HCEC 1CT (cell line): ENCODE data around the gene OR9A2.
"Not testable (repeated sequence)": the region's sequence is repeated elsewhere in the genome, so short reads cannot be mapped to it uniquely, and the experiment has no call there.

ENCODE experiments used
- DNase-seq: peaks from one replicate; pipeline ENCODE4 v3.0.0-alpha.2; 2017

OR9A2 gene

DNA sequence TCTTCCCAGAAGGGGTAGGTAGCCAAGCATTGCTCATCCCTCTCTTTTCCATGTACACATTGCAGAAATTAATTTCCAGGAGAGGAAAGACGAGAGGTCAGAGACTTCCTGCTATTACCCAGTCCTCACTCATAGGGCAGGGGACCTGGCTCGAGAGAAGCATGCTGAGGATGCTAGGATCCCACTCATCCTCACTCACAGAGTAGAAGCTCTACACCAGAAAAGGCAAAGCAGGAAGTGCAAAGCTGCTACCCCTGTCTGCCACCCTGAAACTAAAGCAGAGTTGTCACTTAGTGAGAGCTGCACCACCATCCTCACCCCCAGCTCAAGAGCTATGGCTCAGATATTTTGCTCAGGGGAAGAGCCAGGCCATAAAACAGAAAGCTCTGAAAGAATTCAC is 9.9 kb downstream of the OR9A2 start:
- no peak for DNase-seq

DNA sequence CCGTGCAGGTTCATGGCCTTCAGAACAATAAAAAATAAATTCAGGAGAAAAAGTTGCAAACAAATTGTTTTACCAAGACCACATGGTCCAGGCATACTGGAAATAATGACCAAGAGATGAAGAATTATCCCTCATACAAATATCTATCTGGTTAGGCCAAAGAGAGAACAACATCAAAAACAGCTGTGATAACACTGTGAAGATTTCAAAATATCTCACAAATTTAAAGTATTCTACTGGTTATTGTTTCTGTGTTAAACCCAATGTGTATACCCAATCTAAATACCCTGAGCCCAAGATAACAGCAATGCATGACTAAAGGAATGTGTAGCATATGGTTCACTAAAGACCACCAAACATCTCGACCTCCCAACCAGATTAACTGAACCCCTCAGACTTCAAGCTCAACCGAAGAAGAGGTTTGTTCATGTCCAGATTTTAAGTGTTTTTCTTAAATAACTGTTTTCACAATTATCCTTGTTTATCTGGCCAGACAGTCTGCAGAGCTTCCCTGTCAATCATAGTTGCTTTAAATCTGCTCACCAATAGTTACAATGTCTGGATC is 10.9 kb downstream of the OR9A2 start:
- peak; percentile 9 for DNase-seq

DNA sequence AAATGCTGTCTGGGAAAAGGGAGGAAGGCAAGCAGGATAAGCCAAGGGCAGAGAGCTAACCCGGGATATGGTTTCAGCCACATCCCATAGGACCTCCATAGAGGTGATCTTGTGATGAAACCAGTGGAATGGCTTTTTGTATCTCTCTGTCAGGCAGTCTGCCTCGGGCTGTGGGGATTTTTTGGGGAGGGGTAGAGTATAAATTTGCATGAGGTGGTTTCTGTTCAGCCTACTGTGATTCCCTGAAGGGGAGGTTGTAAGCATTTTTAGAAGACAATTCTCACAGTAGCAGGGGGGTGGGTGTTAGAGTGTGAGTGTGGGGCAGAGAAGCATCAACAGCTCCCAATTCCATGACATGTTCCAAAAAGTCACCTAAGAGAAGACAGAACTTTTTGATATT is 11.8 kb downstream of the OR9A2 start:
- DNase-seq, result no peak

DNA sequence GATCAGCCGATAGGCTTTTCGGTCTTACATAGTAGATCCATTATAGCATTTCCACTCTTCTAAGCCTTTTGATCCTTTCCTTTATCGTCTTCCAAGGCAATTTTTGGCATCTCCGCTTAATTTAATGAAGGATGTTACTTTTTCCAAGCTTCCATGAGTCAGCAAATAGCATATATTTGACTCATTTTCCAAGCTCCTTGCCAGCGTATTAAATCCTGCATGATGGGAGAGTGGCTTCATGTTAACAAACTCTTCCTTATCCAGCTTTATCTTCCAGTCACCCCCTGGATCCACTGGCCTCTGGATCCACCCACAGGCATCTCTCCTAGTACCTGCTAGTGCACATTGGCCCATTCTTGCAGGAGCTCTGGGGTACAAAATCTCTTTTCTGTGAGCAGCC is 13.0 kb downstream of the OR9A2 start:
- peak; percentile 79 for DNase-seq

DNA sequence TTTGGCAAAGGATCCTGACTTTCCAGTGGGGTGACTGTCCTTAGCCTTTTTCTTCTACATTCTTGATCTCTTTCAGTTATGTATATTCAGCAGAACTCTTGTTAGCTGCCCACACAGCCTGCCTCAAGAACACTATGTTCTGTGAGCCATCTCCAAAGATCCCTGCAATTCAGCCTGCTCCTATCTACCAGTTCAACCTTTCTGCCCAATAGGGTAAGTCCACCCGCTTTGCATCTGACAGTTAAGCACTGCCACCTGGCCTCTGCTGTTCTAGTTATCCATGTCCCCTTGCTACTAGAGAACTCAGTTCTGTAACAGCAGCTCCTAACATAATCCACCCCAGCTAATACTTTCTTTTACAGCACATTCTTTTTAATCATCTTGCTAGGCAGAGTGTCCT is 13.5 kb downstream of the OR9A2 start:
- DNase-seq, result peak; percentile 20

DNA sequence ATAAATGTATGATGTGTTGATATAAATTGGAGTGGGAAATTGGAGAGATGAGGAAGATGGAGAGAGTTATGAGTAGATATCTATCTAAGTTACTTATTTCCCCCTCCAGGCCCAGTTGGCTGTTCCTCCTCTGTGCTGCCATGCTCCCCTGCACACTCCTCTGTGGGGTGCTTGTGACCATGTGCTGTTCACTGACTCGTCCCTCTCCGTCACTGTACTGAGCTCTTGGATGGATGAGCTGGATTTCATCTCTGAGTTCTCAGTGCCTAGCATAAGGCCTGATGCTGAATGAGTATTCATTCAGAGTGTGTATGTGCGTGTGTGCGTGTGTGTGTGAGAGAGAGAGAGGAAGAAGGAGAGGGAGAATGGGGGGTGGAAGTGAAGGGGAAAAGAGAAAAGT is 14.5 kb downstream of the OR9A2 start:
- no peak for DNase-seq

DNA sequence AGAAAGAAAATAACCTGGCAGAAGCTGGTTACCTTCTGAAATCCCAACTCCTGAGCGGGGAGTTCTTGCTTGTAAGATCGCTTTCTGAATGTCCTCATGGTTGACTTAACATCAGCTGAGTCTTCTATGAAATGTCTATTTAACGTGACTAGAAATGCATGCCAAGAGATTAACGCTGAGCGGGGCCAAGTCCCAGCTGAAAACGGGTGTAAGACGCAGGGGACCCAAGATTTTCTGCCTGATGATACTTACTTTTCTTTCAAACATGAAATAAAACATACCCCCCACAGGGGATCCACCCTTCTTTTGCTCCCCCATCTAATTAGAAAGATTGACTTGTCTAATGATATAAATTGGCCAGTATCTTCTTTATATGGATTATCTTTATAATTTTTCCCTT is 14.9 kb downstream of the OR9A2 start:
- DNase-seq, result no peak

DNA sequence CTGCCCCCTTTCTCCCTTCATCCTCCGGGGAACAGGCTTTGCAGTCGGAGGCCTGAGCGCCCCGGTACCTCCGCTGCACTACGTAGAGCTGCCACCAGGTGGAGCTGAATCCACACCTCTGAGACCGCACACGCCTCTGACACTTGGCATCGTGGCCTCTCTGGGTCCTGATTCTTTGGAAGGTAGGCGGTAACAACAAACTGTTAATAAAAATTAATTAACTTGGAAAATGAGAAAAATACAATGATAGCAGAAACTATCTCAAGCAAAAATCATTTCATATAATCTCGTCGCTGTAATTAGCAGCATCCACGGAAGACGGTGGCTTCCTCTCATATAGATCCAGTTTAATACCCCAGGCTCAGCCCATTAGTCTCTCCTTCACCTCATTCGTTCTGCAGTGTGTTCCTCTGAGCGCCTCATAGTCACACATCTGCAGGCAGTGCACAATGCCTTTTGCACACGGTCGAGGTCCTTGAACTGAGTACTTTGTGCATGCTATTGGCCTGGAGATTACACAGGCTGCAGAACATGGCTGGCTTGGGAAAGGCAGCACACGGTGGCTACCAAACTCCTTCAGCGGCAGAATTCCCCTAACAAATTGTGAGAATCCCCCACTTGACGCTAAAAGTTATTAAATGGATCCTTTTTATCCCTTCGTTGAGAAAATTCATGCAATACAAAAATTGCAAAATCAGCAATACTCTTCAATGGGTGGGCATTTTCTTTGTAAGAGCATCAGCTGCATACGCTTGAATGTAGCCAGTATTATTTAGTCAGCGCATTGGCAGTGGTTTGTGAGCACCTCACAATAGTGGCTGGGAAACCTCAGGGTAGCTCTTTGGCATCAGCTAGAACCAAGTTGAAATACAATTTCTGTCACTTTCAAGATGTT is 18.7 kb downstream of the OR9A2 start:
- peak; percentile 52 for DNase-seq

DNA sequence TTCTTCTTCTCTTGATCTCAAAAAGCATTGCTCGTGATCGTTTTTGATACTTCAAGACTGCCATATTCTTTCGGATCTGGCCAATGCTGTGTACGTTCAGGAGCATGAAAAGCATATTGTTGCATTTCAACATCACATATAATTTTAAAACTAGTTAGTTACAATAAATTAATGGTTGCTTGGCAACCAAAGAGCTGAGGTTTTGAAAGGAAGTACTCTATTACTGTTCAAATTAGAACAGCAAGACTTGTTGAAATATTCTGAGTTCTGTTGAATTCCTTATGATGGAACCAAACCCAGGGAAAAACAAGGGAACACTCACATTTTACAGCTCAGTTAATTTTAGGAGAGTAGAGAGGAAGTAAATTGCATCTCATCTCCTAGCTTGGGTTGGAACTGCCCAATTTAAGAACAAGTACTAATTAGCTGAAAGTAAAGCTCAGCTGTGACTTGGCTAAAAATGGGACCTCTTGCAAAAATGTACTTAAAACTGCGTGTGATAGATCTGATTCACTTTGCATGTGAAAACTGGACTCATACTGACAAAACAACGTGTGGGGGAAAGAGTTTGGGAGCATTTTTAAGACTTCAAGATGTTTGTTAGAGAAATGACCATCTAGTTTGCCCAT is 21.2 kb downstream of the OR9A2 start:
- DNase-seq, result no peak

DNA sequence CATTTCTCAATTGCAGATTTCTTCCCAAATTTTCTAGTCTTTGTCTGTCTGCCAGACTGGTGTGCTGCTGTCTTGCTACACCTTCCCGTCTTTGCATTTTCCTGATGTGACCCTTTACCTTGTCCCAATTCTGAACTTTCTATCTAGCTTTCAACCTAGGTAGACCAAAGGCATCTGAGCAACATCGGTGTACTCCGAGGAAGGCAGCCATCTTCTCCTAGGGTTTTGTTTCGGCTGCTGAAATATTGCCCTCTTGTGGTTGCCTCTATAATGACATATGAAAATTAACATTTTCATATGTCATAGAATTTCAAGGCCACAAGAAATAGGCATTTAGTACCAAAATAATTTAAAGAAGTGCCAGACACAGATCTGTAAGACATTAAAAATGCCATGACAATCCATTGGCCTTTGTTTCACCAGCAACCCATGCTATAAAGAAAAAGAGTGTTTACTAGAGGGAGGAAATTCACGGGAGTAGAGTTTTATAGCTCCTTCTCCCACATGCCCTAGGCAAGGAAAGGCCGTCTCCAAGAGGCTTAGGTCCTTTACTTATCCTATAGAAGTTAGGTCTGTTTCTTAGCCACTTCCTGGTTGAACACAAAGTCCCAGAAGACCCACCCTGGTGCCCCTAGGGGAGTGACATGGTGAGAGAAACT is 23.4 kb downstream of the OR9A2 start:
- peak; percentile 56 for DNase-seq

DNA sequence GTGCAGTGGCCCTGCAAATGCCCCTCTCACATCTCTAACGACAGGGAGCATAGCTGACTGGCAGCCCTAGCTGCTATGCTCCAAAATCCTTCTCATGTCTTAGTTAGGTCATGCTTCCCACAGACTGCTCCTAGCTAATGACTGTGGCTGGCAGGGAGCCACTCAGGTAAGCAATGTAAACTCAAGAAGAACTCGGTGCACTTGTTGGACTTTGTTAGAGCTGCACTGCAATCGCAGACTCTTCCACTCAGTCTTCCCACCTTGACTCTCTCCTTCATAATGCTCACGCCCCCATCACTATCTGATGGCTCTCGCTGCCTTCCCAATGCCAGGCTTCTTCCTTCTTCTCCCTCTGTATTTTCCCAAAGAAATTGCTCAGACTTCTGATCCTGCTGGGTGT is 24.0 kb downstream of the OR9A2 start:
- no peak for DNase-seq

DNA sequence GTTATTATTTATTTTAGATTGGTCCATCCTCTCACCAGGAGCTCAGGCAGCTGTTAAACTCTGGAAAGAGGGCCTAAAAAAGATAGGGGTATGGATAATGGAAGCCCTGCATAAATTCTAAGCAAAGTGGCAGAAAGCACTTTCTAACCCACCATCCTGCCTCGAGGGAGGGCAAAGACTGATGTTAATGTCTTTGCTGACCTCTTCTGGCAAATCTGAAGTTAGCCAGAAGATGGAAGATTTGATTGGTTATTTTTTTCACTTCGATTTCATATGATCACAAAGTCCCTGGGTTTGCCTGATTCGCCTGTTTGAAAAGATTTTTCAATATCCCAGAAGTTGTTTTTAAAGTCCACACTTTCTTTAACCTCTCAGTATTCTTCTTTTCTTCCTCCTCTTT is 24.8 kb downstream of the OR9A2 start:
- DNase-seq, result peak; percentile 28

DNA sequence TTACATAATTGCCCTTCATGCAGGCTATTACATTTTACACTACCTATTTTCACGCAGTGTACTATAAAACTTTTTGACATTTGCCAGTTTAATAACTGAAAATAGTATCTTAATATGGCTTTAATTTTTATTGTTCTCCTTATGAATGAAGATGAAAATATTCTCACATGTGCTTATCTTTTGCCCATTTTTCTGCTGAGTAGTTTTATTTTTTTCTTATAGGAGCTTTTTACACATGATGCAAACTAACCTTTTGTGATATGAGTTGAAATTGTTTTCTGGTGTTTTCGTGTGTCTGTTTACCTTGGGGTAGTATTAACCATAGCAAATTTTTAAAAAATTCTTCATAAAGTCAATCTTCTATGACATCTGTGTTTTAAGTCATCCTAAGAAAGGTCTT is 26.3 kb downstream of the OR9A2 start:
- DNase-seq, result no peak

DNA sequence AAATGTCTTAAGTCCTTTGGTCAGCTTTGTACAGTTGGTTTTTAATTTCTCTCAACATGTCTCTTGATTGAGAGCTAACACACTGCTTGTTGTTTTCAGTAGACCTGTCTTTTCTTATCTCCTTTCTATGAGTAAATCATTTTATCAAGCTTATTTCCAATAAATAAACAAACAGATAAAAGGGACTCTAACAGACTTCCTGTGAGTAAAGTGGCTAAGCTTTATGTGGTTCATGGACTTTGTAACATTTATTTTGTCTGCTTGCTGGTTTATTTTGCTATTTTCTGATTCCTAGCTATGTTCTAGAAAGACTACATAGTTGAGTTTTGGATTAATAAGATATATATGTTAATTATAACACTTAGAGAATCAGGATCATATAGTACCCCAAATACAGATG is 27.1 kb downstream of the OR9A2 start:
- DNase-seq, result no peak

DNA sequence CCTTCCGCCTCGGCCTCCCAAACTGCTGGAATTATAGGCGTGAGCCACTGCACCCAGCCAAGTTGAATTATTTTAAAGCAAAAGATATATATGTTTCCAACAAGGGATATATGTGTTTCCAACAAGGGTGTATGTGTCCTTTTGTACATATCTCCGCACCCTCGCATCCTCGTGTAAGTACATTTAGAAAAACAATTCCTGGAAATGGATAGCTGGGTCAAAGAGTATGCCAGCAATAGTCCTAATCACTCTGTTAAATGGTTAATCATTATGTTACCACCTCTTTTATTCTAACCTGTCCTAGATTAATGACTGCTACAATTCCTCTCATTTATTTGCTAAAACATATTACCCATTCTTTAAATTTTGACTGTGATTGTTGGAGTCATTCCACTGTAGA is 28.0 kb downstream of the OR9A2 start:
- DNase-seq, result no peak

DNA sequence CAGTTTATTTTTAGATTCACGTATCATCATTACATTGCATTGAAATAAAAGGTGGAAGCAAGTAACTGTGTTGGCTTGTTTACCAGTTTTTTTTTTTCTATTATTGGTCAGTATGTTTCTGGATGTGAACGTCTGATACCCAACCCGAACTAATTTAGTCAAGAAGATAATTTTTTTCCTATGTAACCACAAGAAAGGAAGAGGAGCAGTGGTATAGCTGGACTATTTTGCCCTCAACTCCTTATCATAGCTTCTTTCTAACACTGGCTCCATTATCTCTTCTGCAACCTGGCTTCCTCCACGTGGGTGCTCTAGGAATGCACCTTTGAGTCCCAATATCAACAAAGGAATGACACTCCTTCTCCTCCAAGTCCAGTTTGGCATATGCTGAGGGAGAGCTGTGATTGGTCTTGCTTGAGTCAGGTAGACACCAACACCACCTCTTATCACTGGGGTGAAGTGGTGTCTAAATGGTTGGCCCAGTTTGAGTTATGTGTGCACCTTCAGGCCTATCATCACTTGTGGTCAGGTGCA is 29.4 kb downstream of the OR9A2 start:
- no peak for DNase-seq

DNA sequence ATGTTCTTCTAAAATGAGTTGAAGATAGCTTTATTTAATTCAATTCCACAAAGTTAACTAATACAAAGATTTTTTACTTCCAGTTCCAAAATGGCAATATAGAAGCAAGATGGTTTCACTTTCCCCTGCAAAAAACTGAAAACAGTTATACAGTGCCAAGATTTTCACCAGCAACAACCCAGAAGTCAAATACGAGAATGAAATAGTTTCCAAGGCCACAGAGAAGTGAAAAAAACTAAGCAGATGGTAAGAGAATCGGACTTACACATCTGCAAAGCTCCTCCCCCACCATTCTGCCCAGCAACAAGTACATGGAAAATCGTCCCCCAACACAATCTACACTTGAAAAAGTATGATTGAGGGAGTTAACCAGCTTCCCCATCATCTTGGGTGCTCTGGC is 34.5 kb downstream of the OR9A2 start:
- DNase-seq, result no peak

DNA sequence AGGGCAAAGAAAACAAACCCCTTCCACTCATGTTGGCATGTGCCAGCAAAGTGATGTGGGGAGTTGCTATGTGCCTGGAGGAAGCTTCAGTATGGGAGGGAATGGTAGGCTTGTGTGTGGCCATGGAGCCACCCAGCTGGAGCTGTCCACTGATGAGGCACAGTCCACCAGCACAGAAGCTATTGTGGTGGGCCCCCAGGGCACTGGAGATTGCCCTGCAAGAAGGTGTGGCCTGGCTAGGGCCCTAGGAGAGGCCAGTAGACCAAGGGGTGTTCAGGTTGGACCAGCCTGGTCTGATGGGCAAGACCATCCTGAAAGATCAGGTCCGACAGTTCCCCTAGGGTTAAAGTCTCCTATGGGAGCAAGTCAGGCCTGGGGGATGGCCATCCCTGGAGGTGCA is 42.6 kb downstream of the OR9A2 start:
- no peak for DNase-seq

DNA sequence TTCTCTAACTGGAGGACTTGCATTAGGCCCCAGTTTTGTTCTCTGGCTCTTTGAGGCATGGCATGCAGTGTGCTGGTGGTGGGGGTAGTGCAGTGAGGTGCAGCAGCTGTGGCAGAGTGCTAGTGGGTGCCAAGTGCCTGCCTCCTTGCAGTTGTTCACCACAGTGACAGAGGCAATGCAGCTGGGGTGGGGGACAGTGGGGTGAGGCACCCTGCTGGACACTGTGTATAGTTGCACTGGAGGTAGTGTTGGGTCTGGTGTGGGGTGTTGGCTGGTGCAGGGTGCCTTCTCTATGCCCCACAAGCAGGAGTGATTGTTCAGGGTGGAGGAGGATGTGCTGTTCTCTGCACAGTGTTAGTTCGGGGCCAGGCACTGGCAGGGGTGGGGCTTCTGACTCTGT is 43.1 kb downstream of the OR9A2 start:
- DNase-seq, result no peak

DNA sequence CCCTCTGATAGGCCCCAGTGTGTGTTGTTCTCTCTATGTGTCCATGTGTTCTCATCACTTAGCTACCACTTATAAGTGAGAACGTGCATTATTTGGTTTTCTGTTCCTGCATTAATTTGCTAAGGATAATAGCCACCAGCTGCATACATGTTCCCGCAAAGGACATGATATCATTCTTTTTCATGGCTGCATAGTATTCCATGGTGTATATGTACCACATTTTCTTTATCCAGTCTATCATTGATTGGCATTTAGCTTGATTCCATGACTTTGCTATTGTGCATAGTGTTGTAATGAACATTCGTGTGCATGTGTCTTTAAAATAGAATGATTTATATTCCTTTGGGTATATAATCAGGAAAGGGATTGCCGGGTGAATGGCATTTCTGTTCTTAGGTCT is 48.5 kb downstream of the OR9A2 start:
- not testable (repeated sequence) for DNase-seq
